GM23338 (cell line): Measurements from ENCODE around the gene SLC36A2. TPM values are rescaled to one million over a fixed set of nuclear protein-coding genes. Genes with fewer than 3 reads are reported as not detected.

ENCODE experiments used
- ATAC-seq: fragments of 200-7000 bp; cut with Tn5 transposase; 3 replicates; pipeline ENCODE4 v1.9.1; 2020
- DNase-seq: peaks from one replicate; pipeline ENCODE4 v3.0.0-alpha.2; 2015; ENCODE audit warnings: low spot score
- H2AFZ ChIP-seq: fragments of 200-600 bp; sonication (generic); 2 replicates; pipeline ENCODE4 v1.8.0; 2016; ENCODE audit warnings: antibody characterized with exemption, mild to moderate bottlenecking, moderate library complexity
- H3F3A ChIP-seq: fragments of 200-600 bp; sonication (generic); replicated peaks from 2 replicates; pipeline ENCODE4 v1.8.0; 2017; ENCODE audit warnings: antibody characterized with exemption, mixed run types, low read depth
- H3K27ac ChIP-seq: fragments of 200-600 bp; sonication (generic); 2 replicates; pipeline ENCODE4 v1.6.1; 2016; ENCODE audit warnings: low read depth
- H3K27me3 ChIP-seq: fragments of 200-600 bp; sonication (generic); 2 replicates; pipeline ENCODE4 v1.8.0; 2016; ENCODE audit warnings: mild to moderate bottlenecking, mixed run types, moderate library complexity; ENCODE audit not compliant: insufficient read depth
- H3K36me3 ChIP-seq: fragments of 200-600 bp; sonication (generic); 2 replicates; pipeline ENCODE4 v1.8.0; 2016; ENCODE audit warnings: mild to moderate bottlenecking; ENCODE audit not compliant: insufficient read depth
- H3K4me1 ChIP-seq: fragments of 200-600 bp; sonication (generic); 2 replicates; pipeline ENCODE4 v1.8.0; 2016; ENCODE audit warnings: mild to moderate bottlenecking, moderate library complexity; ENCODE audit not compliant: insufficient read depth
- H3K4me2 ChIP-seq: fragments of 200-600 bp; sonication (generic); 2 replicates; pipeline ENCODE4 v1.7.1; 2017; ENCODE audit warnings: mixed run types
- H3K4me3 ChIP-seq: fragments of 200-600 bp; sonication (generic); 2 replicates; pipeline ENCODE4 v1.6.1; 2016; ENCODE audit warnings: mixed run types
- H3K79me2 ChIP-seq: fragments of 200-600 bp; sonication (generic); replicated peaks from 2 replicates; pipeline ENCODE4 v1.8.0; 2017; ENCODE audit warnings: mild to moderate bottlenecking; ENCODE audit not compliant: insufficient read depth
- H3K9me2 ChIP-seq: fragments of 200-600 bp; sonication (generic); 2 replicates; pipeline ENCODE4 v1.8.0; 2017; ENCODE audit not compliant: insufficient read depth
- H4K20me1 ChIP-seq: fragments of 200-600 bp; sonication (generic); replicated peaks from 2 replicates; pipeline ENCODE4 v1.8.0; 2017; ENCODE audit warnings: mild to moderate bottlenecking; ENCODE audit not compliant: insufficient read depth
- H3K27ac Mint-ChIP-seq: 2 replicates; pipeline ENCODE4 v1.8.0; 2020; ENCODE audit warnings: inconsistent platforms, mild to moderate bottlenecking, moderate library complexity, mixed read lengths
- H3K27me3 Mint-ChIP-seq: 3 replicates; pipeline ENCODE4 v1.8.0; 2022; ENCODE audit warnings: low read depth, mild to moderate bottlenecking, moderate library complexity, mixed read lengths, inconsistent platforms; ENCODE audit not compliant: insufficient read depth, poor library complexity
- H3K36me3 Mint-ChIP-seq: 3 replicates; pipeline ENCODE4 v1.8.0; 2021; ENCODE audit warnings: low read depth, mild to moderate bottlenecking, inconsistent platforms, moderate library complexity, mixed read lengths
- H3K4me1 Mint-ChIP-seq: 3 replicates; pipeline ENCODE4 v1.8.0; 2020; ENCODE audit warnings: mild to moderate bottlenecking, inconsistent platforms, mixed read lengths
- H3K4me3 Mint-ChIP-seq: 3 replicates; pipeline ENCODE4 v1.8.0; 2021; ENCODE audit warnings: moderate library complexity, mild to moderate bottlenecking, inconsistent platforms, mixed read lengths
- H3K9me3 Mint-ChIP-seq: 3 replicates; pipeline ENCODE4 v1.8.0; 2020; ENCODE audit warnings: moderate library complexity, mild to moderate bottlenecking, inconsistent platforms, mixed read lengths
- CREB1 ChIP-seq: fragments of 250-450 bp; sonication (Bioruptor Pico); IDR thresholded peaks from 2 replicates; pipeline ENCODE4 v1.5.0; 2020; ENCODE audit warnings: low read depth, mild to moderate bottlenecking, moderate library complexity
- CTCF ChIP-seq, 2 experiments: fragments of 200-600 bp in 1 of 2; sonication (generic) in 1 of 2; conservative IDR thresholded peaks; 2 replicates each; pipeline versions ENCODE4 v1.5.1 to v1.6.1; 2016 to 2017; ENCODE audit warnings: antibody characterized with exemption in 2 of 2, low read depth in 2 of 2, mild to moderate bottlenecking in 2 of 2, moderate library complexity in 1 of 2
- ETS1 ChIP-seq: IDR thresholded peaks from 2 replicates; pipeline ENCODE4 v1.6.1; 2016; ENCODE audit warnings: antibody characterized with exemption
- EZH2phosphoT487 ChIP-seq: fragments of 200-600 bp; sonication (generic); IDR thresholded peaks from one replicate; pipeline ENCODE4 v1.8.1; 2018; ENCODE audit warnings: antibody characterized with exemption; ENCODE audit not compliant: unreplicated experiment
- JUNB ChIP-seq: IDR thresholded peaks from one replicate; pipeline ENCODE4 v1.6.1; 2016; ENCODE audit warnings: antibody characterized with exemption; ENCODE audit not compliant: unreplicated experiment
- NANOG ChIP-seq: IDR thresholded peaks from 2 replicates; pipeline ENCODE4 v1.6.1; 2016; ENCODE audit warnings: antibody characterized with exemption, borderline replicate concordance
- POLR2AphosphoS5 ChIP-seq: IDR thresholded peaks from 2 replicates; pipeline ENCODE4 v1.6.1; 2016; ENCODE audit warnings: antibody characterized with exemption, low read depth
- STAT1 ChIP-seq: IDR thresholded peaks from one replicate; pipeline ENCODE4 v1.6.1; 2016; ENCODE audit warnings: antibody characterized with exemption; ENCODE audit not compliant: unreplicated experiment
- ZNF114 ChIP-seq: fragments of 250-450 bp; sonication (Bioruptor Pico); IDR thresholded peaks from 2 replicates; pipeline ENCODE4 v1.5.0; 2020; ENCODE audit warnings: mild to moderate bottlenecking, moderate library complexity
- ZNF462 ChIP-seq: fragments of 250-450 bp; sonication (Bioruptor Pico); IDR thresholded peaks from 2 replicates; pipeline ENCODE4 v1.5.0; 2020; ENCODE audit warnings: mild to moderate bottlenecking, moderate library complexity
- polyA plus RNA-seq: library from polyadenylated mRNA; unstranded; fragments of >200 nt; fragmentation: Nextera tagmentation; extraction: Ambion mirVana; gene quantifications from 2 replicates; pipeline ENCODE4 v1.2.1, GENCODE V29; 2016
- total RNA-seq: library from RNA; depleted of rRNA; stranded (reverse); fragments of >200 nt; shearing (Covaris generic); gene quantifications from 2 replicates; pipeline ENCODE4 v1.2.3, GENCODE V29; 2014

Gene SLC36A2
- total and polyA plus RNA-seq, 2 experiments from 2014 or later, result 0.08 TPM; not detected in 1

- H3K79me2 ChIP-seq, result no peaks in the 10 kb centered on the region
- Mint-ChIP-seq H3K4me1 (peaks cover 38% of the 10 kb centered on the region), H3K27me3 (peaks cover 6% of the 10 kb centered on the region), H3K27ac (no peak overlapping the region), H3K36me3 (no peaks in the 10 kb centered on the region), H3K4me3 (no peak overlapping the region; the same call in 2 of the 3 replicates), H3K9me3 (no peaks in the 10 kb centered on the region)
- H3K4me3 ChIP-seq, result no peak overlapping the region
- no peaks in the 10 kb centered on the region for H4K20me1 ChIP-seq
- no peak for TF ChIP-seq CREB1
- no peaks in the 10 kb centered on the region for H3F3A ChIP-seq
- peaks cover 22% of the 10 kb centered on the region for H3K4me1 ChIP-seq
- H3K27ac ChIP-seq, result no peak overlapping the region
- DNase-seq, result no peak
- ATAC-seq, result peak; percentile 43
- no peaks in the 10 kb centered on the region for H3K36me3 ChIP-seq
- no peak overlapping the region for H3K4me2 ChIP-seq
- H3K27me3 ChIP-seq, result no peaks in the 10 kb centered on the region
- peak overlapping the region; percentile 78 for H2AFZ ChIP-seq
- H3K9me2 ChIP-seq, result 0 out of 2 replicates have a peak, but pooled peaks cover 4% of the 10 kb centered on the region
These were observed 1.4 kb downstream of the SLC36A2 start for GRCh38 chr5:151345808-151346478.

- Histone ChIP-seq H3K4me2 (no peak overlapping the region; the same call in 1 of the 2 replicates), H4K20me1 (no peaks in the 10 kb centered on the region), H2AFZ (peak overlapping the region; percentile 78), H3K4me1 (peaks cover 22% of the 10 kb centered on the region), H3K36me3 (no peaks in the 10 kb centered on the region), H3K27me3 (no peaks in the 10 kb centered on the region), H3K4me3 (no peak overlapping the region), H3K27ac (no peak overlapping the region), H3K79me2 (no peaks in the 10 kb centered on the region), H3K9me2 (0 out of 2 replicates have a peak, but pooled peaks cover 4% of the 10 kb centered on the region), H3F3A (no peaks in the 10 kb centered on the region)
- no peaks in the 10 kb centered on the region for H3K36me3 Mint-ChIP-seq
- ATAC-seq (peak; percentile 73), DNase-seq (no peak)
- no peak overlapping the region for H3K4me3 Mint-ChIP-seq
- H3K27ac Mint-ChIP-seq, result no peak overlapping the region
- H3K9me3 Mint-ChIP-seq, result no peaks in the 10 kb centered on the region
- peaks cover 6% of the 10 kb centered on the region for H3K27me3 Mint-ChIP-seq
- H3K4me1 Mint-ChIP-seq, result peaks cover 38% of the 10 kb centered on the region
- no peak for TF ChIP-seq ZNF462
- no peak for TF ChIP-seq POLR2AphosphoS5
- no peak for TF ChIP-seq ETS1
- TF ChIP-seq CTCF (conservative IDR thresholded peaks at IDR 0.05; ENCODE audit: low read depth in 2 of 2), result no peak
- TF ChIP-seq CREB1, result no peak
- no peak for TF ChIP-seq NANOG
- TF ChIP-seq EZH2phosphoT487, result no peak
- no peak for TF ChIP-seq ZNF114 (CRISPR knock-in tag)
- TF ChIP-seq STAT1, result no peak
- no peak for TF ChIP-seq JUNB
These were observed 2.1 kb downstream of the SLC36A2 start for GRCh38 chr5:151345187-151345807.
